GM12878 (cell line): ENCODE data around the gene KCNMB2.

Experiments used
- CEBPB ChIP-seq, 2 experiments: fragments of 150-350 bp in 1 of 2; IDR thresholded peaks; 2 replicates each; pipeline ENCODE4 v1.6.1; 2012 to 2014; ENCODE audit warnings: low read depth in 2 of 2, low read length in 2 of 2, borderline replicate concordance in 1 of 2, inconsistent platforms in 1 of 2
- EP300 ChIP-seq, 2 experiments: fragments of 150-350 bp in 1 of 2; IDR thresholded peaks; 2 replicates each; pipeline ENCODE4 v1.6.1; 2011 to 2012; ENCODE audit warnings: low read depth in 2 of 2, low read length in 2 of 2, borderline replicate concordance in 1 of 2, improper control_type of control experiment in 1 of 2, inconsistent platforms in 1 of 2; ENCODE audit not compliant: control insufficient read depth in 1 of 2
- FOXM1 ChIP-seq: IDR thresholded peaks from 2 replicates; pipeline ENCODE4 v1.6.1; 2012; ENCODE audit warnings: low read depth, mild to moderate bottlenecking, inconsistent platforms, low read length, moderate library complexity
- HDAC2 ChIP-seq: fragments of 200-600 bp; sonication (generic); IDR thresholded peaks from 2 replicates; pipeline ENCODE4 v1.6.1; 2017
- KLF5 ChIP-seq: fragments of 450-650 bp; IDR thresholded peaks from 2 replicates; pipeline ENCODE4 v1.6.1; 2014; ENCODE audit warnings: mild to moderate bottlenecking; ENCODE audit not compliant: partially characterized antibody
- MYC ChIP-seq: IDR thresholded peaks from 2 replicates; pipeline ENCODE4 v1.6.1; 2011; ENCODE audit warnings: mild to moderate bottlenecking, low read length, moderate library complexity, inconsistent platforms; ENCODE audit not compliant: insufficient read depth, insufficient replicate concordance, insufficient read length, severe bottlenecking
- NFYB ChIP-seq: IDR thresholded peaks from 2 replicates; pipeline ENCODE4 v1.6.1; 2011; ENCODE audit warnings: low read depth, mild to moderate bottlenecking, low read length, improper control_type of control experiment, moderate library complexity; ENCODE audit not compliant: insufficient read depth
- POLR2A ChIP-seq: IDR thresholded peaks from 2 replicates; pipeline ENCODE4 v1.6.1; 2011; ENCODE audit warnings: low read depth, mild to moderate bottlenecking, low read length
- SRF ChIP-seq, 2 experiments: IDR thresholded peaks; 2 replicates each; pipeline ENCODE4 v1.6.1; 2011; ENCODE audit warnings: low read depth in 2 of 2, low read length in 2 of 2, mild to moderate bottlenecking in 1 of 2, moderate library complexity in 1 of 2
- TF ChIP-seq, protein P1 (sequence below), 3 experiments: IDR thresholded peaks in 2 of 3; conservative IDR thresholded peaks in 1 of 3; 2 replicates each; pipeline ENCODE4 v1.5.1; 2011; ENCODE audit warnings: low read depth in 3 of 3, low read length in 3 of 3, mild to moderate bottlenecking in 3 of 3, control low read depth in 2 of 3, moderate library complexity in 2 of 3, inconsistent platforms in 1 of 3, mixed read lengths in 1 of 3; ENCODE audit not compliant: control insufficient read depth in 2 of 3, insufficient read depth in 1 of 3; ENCODE audit errors: extremely low read depth in 1 of 3
- TF ChIP-seq, protein P2 (sequence below): fragments of 450-650 bp; formaldehyde crosslinking; IDR thresholded peaks from 2 replicates; pipeline ENCODE4 v1.4.0; 2020; ENCODE audit warnings: mild to moderate bottlenecking, moderate library complexity
- TF ChIP-seq, protein P3 (sequence below): fragments of 450-650 bp; IDR thresholded peaks from 2 replicates; pipeline ENCODE4 v1.6.1; 2017; ENCODE audit warnings: mild to moderate bottlenecking
- TF ChIP-seq, protein P4 (sequence below): fragments of 450-650 bp; IDR thresholded peaks from 2 replicates; pipeline ENCODE4 v1.6.1; 2018; ENCODE audit warnings: mild to moderate bottlenecking, low read depth, moderate library complexity; ENCODE audit not compliant: partially characterized antibody
- TF ChIP-seq, protein P5 (sequence below): IDR thresholded peaks from 2 replicates; pipeline ENCODE4 v1.6.1; 2011; ENCODE audit warnings: borderline replicate concordance, low read depth, mild to moderate bottlenecking, moderate library complexity, mixed read lengths, low read length; ENCODE audit not compliant: insufficient read depth; ENCODE audit errors: extremely low read length

DNA sequence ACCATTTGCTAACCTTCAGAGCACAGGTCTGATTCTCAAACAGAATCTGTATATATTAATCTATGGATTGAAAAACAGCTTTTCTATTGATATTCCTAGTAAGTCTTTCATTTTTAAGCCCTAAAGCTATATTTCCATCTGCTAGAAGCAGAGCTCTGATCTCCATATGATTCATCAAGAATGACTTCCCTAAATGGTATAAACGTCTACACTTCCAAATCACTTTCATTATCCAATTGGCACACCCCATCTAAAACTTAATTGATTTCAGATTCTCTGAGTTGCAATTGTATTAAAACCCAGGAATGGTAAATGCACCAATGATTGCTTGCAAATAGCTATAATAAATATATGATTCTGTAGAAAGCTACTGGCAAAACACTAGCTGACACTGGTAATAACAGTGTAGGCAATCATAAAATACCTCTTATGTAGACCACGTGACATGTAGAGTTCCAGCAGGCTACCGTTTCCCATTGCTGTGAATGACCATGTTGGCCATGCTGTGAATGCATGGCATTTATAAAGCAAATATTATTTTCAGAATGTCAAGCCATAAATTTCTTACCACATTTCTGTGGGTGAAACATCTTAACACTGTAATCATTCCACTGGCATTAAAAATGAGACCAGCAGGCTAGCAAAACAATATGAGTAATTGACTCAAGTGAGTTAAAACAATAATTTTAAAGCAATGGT, 309.3 kb downstream of the KCNMB2 start:
- TF ChIP-seq NFYB (no peak), POLR2A (no peak), SRF (IDR thresholded peaks at IDR 0.05; ENCODE audit: low read depth in 2 of 2, low read length in 2 of 2) (no peak), CEBPB (IDR thresholded peaks at IDR 0.05; ENCODE audit: borderline replicate concordance in 1 of 2, low read depth in 2 of 2, low read length in 2 of 2) (no peak), EP300 (IDR thresholded peaks at IDR 0.05; ENCODE audit: borderline replicate concordance in 1 of 2, control insufficient read depth in 1 of 2, low read depth in 2 of 2, low read length in 2 of 2) (no peak), FOXM1 (no peak), KLF5 (no peak), MYC (no peak), HDAC2 (no peak)
- TF ChIP-seq, protein P1, sequence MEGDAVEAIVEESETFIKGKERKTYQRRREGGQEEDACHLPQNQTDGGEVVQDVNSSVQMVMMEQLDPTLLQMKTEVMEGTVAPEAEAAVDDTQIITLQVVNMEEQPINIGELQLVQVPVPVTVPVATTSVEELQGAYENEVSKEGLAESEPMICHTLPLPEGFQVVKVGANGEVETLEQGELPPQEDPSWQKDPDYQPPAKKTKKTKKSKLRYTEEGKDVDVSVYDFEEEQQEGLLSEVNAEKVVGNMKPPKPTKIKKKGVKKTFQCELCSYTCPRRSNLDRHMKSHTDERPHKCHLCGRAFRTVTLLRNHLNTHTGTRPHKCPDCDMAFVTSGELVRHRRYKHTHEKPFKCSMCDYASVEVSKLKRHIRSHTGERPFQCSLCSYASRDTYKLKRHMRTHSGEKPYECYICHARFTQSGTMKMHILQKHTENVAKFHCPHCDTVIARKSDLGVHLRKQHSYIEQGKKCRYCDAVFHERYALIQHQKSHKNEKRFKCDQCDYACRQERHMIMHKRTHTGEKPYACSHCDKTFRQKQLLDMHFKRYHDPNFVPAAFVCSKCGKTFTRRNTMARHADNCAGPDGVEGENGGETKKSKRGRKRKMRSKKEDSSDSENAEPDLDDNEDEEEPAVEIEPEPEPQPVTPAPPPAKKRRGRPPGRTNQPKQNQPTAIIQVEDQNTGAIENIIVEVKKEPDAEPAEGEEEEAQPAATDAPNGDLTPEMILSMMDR (IDR thresholded peaks at IDR 0.05 in 2 of 3, conservative IDR thresholded peaks at IDR 0.05 in 1 of 3; ENCODE audit: control insufficient read depth in 2 of 3, extremely low read depth in 1 of 3, insufficient read depth in 1 of 3, low read depth in 3 of 3, low read length in 3 of 3) = no peak
- TF ChIP-seq, protein P2, sequence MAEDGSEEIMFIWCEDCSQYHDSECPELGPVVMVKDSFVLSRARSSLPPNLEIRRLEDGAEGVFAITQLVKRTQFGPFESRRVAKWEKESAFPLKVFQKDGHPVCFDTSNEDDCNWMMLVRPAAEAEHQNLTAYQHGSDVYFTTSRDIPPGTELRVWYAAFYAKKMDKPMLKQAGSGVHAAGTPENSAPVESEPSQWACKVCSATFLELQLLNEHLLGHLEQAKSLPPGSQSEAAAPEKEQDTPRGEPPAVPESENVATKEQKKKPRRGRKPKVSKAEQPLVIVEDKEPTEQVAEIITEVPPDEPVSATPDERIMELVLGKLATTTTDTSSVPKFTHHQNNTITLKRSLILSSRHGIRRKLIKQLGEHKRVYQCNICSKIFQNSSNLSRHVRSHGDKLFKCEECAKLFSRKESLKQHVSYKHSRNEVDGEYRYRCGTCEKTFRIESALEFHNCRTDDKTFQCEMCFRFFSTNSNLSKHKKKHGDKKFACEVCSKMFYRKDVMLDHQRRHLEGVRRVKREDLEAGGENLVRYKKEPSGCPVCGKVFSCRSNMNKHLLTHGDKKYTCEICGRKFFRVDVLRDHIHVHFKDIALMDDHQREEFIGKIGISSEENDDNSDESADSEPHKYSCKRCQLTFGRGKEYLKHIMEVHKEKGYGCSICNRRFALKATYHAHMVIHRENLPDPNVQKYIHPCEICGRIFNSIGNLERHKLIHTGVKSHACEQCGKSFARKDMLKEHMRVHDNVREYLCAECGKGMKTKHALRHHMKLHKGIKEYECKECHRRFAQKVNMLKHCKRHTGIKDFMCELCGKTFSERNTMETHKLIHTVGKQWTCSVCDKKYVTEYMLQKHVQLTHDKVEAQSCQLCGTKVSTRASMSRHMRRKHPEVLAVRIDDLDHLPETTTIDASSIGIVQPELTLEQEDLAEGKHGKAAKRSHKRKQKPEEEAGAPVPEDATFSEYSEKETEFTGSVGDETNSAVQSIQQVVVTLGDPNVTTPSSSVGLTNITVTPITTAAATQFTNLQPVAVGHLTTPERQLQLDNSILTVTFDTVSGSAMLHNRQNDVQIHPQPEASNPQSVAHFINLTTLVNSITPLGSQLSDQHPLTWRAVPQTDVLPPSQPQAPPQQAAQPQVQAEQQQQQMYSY (CRISPR knock-in tag) = no peak
- TF ChIP-seq, protein P3, sequence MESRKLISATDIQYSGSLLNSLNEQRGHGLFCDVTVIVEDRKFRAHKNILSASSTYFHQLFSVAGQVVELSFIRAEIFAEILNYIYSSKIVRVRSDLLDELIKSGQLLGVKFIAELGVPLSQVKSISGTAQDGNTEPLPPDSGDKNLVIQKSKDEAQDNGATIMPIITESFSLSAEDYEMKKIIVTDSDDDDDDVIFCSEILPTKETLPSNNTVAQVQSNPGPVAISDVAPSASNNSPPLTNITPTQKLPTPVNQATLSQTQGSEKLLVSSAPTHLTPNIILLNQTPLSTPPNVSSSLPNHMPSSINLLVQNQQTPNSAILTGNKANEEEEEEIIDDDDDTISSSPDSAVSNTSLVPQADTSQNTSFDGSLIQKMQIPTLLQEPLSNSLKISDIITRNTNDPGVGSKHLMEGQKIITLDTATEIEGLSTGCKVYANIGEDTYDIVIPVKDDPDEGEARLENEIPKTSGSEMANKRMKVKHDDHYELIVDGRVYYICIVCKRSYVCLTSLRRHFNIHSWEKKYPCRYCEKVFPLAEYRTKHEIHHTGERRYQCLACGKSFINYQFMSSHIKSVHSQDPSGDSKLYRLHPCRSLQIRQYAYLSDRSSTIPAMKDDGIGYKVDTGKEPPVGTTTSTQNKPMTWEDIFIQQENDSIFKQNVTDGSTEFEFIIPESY = no peak
- TF ChIP-seq, protein P4, sequence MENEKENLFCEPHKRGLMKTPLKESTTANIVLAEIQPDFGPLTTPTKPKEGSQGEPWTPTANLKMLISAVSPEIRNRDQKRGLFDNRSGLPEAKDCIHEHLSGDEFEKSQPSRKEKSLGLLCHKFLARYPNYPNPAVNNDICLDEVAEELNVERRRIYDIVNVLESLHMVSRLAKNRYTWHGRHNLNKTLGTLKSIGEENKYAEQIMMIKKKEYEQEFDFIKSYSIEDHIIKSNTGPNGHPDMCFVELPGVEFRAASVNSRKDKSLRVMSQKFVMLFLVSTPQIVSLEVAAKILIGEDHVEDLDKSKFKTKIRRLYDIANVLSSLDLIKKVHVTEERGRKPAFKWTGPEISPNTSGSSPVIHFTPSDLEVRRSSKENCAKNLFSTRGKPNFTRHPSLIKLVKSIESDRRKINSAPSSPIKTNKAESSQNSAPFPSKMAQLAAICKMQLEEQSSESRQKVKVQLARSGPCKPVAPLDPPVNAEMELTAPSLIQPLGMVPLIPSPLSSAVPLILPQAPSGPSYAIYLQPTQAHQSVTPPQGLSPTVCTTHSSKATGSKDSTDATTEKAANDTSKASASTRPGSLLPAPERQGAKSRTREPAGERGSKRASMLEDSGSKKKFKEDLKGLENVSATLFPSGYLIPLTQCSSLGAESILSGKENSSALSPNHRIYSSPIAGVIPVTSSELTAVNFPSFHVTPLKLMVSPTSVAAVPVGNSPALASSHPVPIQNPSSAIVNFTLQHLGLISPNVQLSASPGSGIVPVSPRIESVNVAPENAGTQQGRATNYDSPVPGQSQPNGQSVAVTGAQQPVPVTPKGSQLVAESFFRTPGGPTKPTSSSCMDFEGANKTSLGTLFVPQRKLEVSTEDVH = no peak
- TF ChIP-seq, protein P5, sequence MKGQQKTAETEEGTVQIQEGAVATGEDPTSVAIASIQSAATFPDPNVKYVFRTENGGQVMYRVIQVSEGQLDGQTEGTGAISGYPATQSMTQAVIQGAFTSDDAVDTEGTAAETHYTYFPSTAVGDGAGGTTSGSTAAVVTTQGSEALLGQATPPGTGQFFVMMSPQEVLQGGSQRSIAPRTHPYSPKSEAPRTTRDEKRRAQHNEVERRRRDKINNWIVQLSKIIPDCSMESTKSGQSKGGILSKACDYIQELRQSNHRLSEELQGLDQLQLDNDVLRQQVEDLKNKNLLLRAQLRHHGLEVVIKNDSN = no peak
